DMS79 (cell line): ENCODE measurements around the gene SPRTN.
A peak's percentile ranks its signal among the peaks of the same experiment; 100 is the strongest.

Experiments
- DNase-seq: peaks from one replicate; lab custom pipeline; 2025; lab: John Stamatoyannopoulos, UW

SPRTN gene

DNA sequence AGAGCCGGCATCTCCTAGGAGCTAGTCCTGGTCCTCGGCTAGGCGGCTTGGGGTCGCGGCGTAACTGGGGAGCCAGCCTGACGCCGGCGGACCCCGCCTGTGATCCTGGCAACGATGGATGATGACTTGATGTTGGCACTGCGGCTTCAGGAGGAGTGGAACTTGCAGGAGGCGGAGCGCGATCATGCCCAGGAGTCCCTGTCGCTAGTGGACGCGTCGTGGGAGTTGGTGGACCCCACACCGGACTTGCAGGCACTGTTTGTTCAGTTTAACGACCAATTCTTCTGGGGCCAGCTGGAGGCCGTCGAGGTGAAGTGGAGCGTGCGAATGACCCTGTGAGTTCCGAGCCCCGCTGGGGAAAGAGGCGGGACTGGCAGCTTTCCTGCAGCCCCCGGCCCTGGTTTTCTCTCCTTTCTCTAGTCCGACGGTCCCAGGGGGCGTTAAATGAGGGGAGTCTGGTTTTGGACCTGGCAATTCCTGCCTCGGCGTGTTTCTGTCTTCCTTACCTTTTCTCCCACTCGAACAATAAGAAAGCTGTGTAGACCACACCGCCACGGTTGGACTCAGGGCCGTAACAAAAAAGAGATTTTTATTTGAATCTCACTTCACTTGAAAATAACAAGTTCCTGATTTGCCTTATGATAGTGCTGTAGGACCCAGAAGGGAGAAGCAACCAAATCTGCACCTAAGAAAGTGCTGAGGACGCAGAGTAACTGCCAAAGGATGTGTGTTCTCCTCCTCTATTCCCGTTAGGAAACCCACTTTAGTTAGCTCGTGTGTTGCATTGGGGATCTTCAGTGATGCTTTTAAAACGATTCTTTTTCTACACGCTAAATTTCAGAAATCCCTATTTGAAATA, at the start of gene SPRTN:
SPRTN (plus strand) TSS at position 24 of the 859 bp plus-strand sequence; CDS start at position 115, 91 bp downstream.
- no peak for DNase-seq

DNA sequence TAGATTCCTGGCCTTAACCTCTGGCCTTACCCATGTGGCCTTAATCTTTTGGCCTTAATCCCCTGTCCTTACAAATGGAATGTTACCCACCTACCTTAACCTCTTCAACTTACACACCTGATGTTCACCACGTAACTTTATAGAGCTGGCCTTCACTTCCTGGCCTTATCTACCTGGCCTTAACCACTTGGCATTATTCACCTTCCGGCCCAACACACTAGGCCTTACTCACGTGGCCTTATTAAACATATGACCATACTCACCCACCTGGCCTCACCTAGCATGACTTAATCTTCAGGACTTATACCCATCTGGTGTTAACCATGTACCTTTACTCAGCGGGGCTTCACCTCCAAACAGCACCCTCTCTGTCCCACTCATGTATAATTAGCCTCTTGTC, 42.2 kb upstream of the SPRTN start:
- DNase-seq, result no peak

- DNase-seq, result no peak
These were observed 36.1 kb upstream of the SPRTN start for GRCh38 chr1:231301990-231302389.

- DNase-seq, result no peak
These were observed 27.6 kb upstream of the SPRTN start for GRCh38 chr1:231310391-231310934.

DNA sequence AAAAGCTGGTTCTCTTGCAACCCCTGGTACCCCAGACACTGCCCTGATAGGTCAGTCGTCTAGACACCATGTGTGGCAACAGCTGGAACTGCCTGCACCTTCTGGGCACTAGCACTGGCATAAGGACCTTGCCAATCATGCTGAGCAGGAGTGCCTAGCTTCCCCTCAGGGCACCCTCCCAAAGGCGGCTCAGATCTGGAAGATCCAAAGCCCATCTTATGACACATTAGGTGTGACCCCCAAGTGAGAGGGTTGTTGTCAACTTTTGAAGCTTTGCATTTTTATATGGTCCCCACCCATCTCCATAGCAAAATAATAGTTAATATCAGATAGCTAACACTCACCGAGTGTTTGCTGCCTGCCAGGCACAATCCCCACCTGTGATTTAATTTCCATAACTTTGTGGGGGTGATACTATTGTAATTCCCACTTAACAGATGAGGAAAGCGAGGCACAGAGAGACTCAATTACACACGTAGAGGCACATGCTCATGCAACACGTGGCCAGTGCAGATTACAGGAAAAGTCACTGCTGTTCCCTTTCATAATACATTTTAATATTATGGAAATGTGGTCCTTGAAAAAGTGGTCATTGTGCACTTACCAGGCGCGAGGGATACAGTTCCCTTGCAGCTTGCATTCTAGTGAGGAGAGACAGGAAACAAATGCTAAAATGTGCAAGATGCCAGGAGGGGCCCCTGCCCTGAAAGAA, 26.2 kb upstream of the SPRTN start:
- DNase-seq, result no peak

- no peak for DNase-seq
These were observed 25.7 kb upstream of the SPRTN start for GRCh38 chr1:231312432-231312788.

DNA sequence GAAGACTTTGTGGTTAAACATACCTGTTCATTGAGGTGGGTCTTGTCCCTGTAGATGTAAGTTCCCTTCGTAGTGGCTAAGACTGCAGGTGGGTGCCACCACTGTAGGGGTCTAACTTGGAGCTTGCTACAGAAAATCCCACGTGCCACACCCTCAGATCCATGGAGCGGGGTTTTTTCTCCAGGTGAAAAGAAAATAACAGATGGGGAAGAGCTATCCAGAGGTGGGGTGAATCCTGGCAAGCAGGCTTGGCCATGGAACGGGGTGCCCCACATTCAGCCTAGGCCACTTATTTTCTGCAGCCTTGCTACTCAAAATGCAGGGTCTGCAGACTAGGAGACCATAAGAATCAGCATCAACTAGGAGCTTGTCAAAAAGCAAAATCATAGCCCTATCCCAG, 24.4 kb upstream of the SPRTN start:
- no peak for DNase-seq

DNA sequence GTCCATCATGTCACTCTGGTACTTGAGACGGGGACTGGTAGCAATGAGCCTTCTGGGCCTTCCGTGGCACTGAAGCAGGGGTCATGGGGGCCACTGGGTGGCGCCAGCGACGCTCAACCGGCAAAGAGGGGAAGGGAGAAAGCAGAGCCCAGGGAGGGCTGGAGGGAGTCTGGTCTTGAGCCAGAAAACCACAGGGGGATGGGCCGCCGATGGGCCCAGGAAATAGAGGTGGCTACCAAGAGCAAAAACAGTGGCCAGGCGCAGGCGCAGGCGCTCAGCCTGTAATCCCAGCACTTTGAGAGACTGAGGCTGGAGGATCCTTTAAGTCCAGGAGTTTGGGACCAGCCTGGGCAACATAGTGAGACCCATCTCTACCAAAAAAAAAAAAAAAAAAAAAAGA, 22.2 kb upstream of the SPRTN start:
- no peak for DNase-seq

GRCh38 chr1:231317306-231318014, 20.6 kb upstream of the SPRTN start:
- DNase-seq, result no peak

DNA sequence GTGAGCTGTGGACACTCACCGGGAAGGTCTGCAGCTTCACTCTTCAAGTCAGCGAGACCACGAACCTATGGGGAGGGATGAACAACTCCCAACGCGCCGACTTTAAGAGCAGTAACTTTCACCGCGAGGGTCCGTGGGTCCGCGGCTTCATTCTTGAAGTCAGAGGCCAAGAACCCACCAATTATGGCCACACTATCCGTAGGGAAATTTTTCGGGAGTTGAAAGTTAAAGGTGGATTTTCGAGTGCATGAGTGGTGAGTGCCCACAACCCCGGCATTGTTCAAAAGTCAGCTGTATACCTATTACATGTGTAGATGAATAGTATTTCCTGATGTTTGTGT, 20.1 kb upstream of the SPRTN start:
- DNase-seq, result no peak

DNA sequence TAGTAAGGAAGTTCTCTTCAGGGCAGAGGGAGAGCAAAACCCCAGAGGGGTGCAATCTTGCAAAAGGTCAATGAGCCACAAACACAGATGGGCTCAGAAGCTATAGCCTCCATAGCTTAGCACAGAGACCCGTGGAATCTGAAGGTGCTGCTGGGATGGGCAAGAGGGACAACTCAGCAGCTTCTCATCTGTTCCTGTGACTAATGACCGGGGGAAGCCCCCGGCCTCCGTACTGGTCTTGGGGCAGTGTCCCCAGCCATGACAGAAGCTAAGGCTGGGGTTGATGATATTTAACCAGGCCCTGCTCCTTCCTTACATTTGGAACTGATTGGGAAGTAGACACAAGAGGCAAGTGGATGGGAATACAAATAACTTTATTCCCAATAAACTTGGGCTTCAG, 19.5 kb upstream of the SPRTN start:
- no peak for DNase-seq

- DNase-seq, result no peak
These were observed 19.0 kb upstream of the SPRTN start for GRCh38 chr1:231319080-231319479.

- DNase-seq, result no peak
These were observed 15.1 kb upstream of the SPRTN start for GRCh38 chr1:231322880-231323530.

DNA sequence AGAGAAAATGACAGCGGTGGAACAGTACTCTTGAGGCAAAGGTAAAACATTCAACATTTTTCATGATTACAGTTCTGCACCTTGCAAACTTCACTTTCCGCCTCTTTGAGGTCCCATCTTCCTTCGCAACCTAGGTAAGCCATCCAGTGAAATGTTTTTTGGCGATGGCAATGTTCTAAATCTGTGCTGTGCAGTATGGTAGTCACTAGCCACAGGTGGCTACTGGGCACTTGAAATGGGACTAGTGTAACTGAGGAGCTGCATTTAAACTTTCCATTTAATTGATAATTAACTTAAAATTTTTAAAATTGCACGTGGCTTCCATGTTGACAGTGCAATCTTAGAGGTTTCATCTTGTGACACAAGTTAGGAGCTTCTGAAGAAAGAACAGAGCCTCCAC, 13.4 kb upstream of the SPRTN start:
- no peak for DNase-seq

DNA sequence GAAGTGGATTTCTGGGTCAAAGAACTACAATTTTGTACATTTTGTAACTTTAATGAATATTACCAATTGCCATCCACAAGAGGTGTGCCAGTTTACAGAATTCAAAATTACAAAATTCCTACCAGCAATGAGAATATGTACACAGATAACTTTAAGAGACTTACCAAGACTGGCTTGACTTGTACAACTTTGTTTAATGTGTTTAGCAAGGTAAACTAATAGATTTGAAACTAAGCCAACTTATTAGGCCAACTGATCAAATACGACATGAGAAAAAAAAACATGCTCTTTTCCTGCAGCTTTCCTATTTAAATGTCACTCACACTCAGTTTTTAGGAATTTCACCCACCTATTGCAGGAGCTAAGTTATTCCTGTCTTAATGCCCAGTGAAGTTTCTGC, 11.8 kb upstream of the SPRTN start:
- DNase-seq, result no peak

- DNase-seq, result no peak
These were observed 10.5 kb upstream of the SPRTN start for GRCh38 chr1:231327617-231328016.

GRCh38 chr1:231329483-231329882, 8.6 kb upstream of the SPRTN start:
- no peak for DNase-seq

DNA sequence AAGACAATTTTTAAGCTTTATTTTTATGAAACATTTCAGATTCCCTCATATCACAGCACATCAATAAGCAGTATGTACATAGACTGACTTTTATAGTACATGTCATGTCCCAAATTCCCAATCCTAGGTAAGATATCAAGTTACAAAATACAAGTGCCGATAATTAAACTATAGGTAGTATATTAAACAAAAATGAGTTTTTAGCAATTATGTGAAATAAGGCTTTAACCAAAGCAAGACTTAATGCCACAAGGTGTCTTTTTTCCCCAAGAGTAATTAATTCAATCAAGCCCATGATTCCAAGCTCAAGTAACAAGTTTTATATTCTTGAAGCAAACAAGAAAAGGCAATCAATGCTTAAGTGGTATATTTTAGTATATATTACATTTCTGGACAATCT, 5.3 kb upstream of the SPRTN start:
- no peak for DNase-seq

- DNase-seq, result no peak
These were observed 3.9 kb upstream of the SPRTN start for GRCh38 chr1:231334079-231334666.

- DNase-seq, result no peak
These were observed 3.1 kb upstream of the SPRTN start for GRCh38 chr1:231334952-231335351.

DNA sequence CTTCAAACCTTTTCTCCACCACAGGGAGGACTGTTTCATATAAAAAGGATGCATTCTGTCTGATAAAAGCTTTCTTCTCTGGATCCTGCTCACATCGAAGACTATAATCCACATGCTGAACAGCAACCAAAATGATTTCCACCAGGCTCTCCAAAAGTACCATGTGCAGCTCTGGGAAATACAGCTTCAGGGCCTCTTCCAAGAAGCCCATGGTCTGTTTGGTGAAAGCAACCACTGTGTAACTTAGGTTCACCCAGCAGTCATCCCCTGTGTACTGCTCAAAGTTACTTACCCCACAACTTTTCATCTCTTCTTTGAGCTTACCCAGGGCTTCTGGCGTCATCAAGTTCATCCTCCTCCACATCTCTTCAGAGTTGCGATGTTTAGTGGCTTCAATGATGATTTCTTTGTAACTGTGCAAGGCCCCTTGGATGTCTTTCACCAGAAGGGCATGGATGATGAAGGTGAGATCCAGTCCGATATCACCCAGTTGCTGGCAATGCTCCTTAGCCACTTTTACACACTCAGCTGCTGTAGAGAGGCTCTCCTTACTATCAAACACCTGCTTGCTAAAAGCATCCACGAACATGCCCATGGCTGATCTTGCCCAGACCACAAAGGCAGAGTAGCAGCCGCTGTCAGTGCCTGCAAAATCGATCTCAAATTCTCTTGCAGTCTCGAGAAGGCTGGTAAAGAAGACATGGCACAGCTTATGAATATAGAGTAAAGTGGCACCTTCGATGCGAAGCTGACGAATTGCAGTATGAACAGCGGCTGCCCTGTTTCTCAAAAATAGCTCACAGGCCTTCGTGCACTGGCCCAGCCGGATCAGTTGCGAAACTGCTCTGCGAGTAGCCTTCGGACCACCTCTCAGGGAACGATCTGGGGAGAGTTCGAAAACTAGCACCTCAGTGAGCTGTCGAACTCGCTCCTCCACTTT, 2.2 kb upstream of the SPRTN start:
- peak; percentile 42 for DNase-seq
